GM12878 (cell line): ENCODE results near the gene CAMTA1. TPM values are rescaled to one million over a fixed set of nuclear protein-coding genes. Genes with fewer than 3 reads are reported as not detected.

Experiments
- ATAC-seq: fragments of 200-7000 bp; cut with Tn5 transposase; 3 replicates; pipeline ENCODE4 v1.9.1; 2020; ENCODE audit warnings: mild to moderate bottlenecking, moderate library complexity
- BruUV-seq: library from RNA; stranded (reverse); fragments of 400-500 nt; replicated peaks from 2 replicates; lab custom pipeline; 2021; lab: Mats Ljungman, UMichigan
- CTCF ChIA-PET: fragments of 300-600 bp; sonication (Branson Sonifier 250); formaldehyde crosslinking; extraction: SDS; loops from one replicate; lab custom pipeline; 2021; ENCODE audit warnings: inconsistent platforms; lab: Yijun Ruan, JAX
- POLR2A ChIA-PET: fragments of 350-600 bp; formaldehyde crosslinking; extraction: SDS; loops from one replicate; lab custom pipeline; 2021; ENCODE audit warnings: inconsistent platforms; lab: Charles Lee
- RAD21 ChIA-PET: fragments of 300-600 bp; sonication (Branson Sonifier 250); formaldehyde crosslinking; loops from one replicate; lab custom pipeline; 2023; ENCODE audit warnings: antibody characterized with exemption; ENCODE audit not compliant: unreplicated experiment; lab: Charles Lee
- SMC1A ChIA-PET: fragments of 300-600 bp; sonication (Branson Sonifier 250); formaldehyde crosslinking; loops from one replicate; lab custom pipeline; 2023; ENCODE audit not compliant: unreplicated experiment, uncharacterized antibody; lab: Charles Lee
- DNase-seq: peaks from one replicate; pipeline ENCODE4 v3.0.0-alpha.2; 2011; ENCODE audit warnings: low read depth, low spot score
- FAIRE-seq: peaks from 3 replicates; lab custom pipeline; 2011; peaks lifted over from hg19 to GRCh38; lab: Jason Lieb, UNC
- H2AFZ ChIP-seq: 2 replicates; pipeline ENCODE4 v1.6.0; 2011; ENCODE audit warnings: low read depth, low read length, control low read depth; ENCODE audit not compliant: control insufficient read depth
- H3K27ac ChIP-seq: 2 replicates; pipeline ENCODE4 v1.5.1; 2011; ENCODE audit warnings: control low read depth; ENCODE audit not compliant: control insufficient read depth, insufficient read depth
- H3K27me3 ChIP-seq, 2 experiments: replicated peaks in 1 of 2; 2 replicates each; pipeline versions ENCODE4 v1.6.0 to v1.6.1; 2011; ENCODE audit warnings: low read length in 1 of 2; ENCODE audit not compliant: control insufficient read depth in 2 of 2, insufficient read depth in 2 of 2
- H3K36me3 ChIP-seq, 2 experiments: 2 replicates each; pipeline ENCODE4 v1.5.1; 2011; ENCODE audit warnings: low read length in 1 of 2; ENCODE audit not compliant: control insufficient read depth in 2 of 2, insufficient read depth in 2 of 2
- H3K4me1 ChIP-seq: 2 replicates; pipeline ENCODE4 v1.6.1; 2011; ENCODE audit warnings: mild to moderate bottlenecking, low read length, moderate library complexity, mixed read lengths; ENCODE audit not compliant: control insufficient read depth, insufficient read depth
- H3K4me2 ChIP-seq: 2 replicates; pipeline ENCODE4 v1.6.0; 2011; ENCODE audit warnings: control low read depth; ENCODE audit not compliant: control insufficient read depth, insufficient read depth
- H3K4me3 ChIP-seq: fragments of 200-600 bp; sonication (generic); 2 replicates; pipeline ENCODE4 v1.5.1; 2016
- H3K79me2 ChIP-seq: 2 replicates; pipeline ENCODE4 v1.6.0; 2011; ENCODE audit warnings: low read length; ENCODE audit not compliant: control insufficient read depth, insufficient read depth
- H3K9ac ChIP-seq: 2 replicates; pipeline ENCODE4 v1.8.0; 2011; ENCODE audit warnings: low read length, control low read depth, mixed read lengths; ENCODE audit not compliant: control insufficient read depth, insufficient read depth
- H3K9me3 ChIP-seq: replicated peaks from 3 replicates; pipeline ENCODE4 v1.5.1; 2011; ENCODE audit warnings: mild to moderate bottlenecking, low read length; ENCODE audit not compliant: control insufficient read depth, insufficient read depth
- H4K20me1 ChIP-seq: 2 replicates; pipeline ENCODE4 v1.6.0; 2011; ENCODE audit not compliant: control insufficient read depth, insufficient read depth
- CHD4 ChIP-seq: fragments of 200-600 bp; sonication (generic); IDR thresholded peaks from 2 replicates; pipeline ENCODE4 v1.6.1; 2016; ENCODE audit warnings: mild to moderate bottlenecking
- CREM ChIP-seq: IDR thresholded peaks from 2 replicates; pipeline ENCODE4 v1.6.1; 2014; ENCODE audit warnings: antibody characterized with exemption, low read depth
- EP300 ChIP-seq, 2 experiments: fragments of 150-350 bp in 1 of 2; IDR thresholded peaks; 2 replicates each; pipeline ENCODE4 v1.6.1; 2011 to 2012; ENCODE audit warnings: low read depth in 2 of 2, low read length in 2 of 2, borderline replicate concordance in 1 of 2, improper control_type of control experiment in 1 of 2, inconsistent platforms in 1 of 2; ENCODE audit not compliant: control insufficient read depth in 1 of 2
- ESRRA ChIP-seq: IDR thresholded peaks from 2 replicates; pipeline ENCODE4 v1.6.1; 2012; ENCODE audit warnings: mild to moderate bottlenecking, low read length, improper control_type of control experiment
- MTA2 ChIP-seq: fragments of 450-650 bp; IDR thresholded peaks from 2 replicates; pipeline ENCODE4 v1.6.1; 2016; ENCODE audit warnings: low read depth, mild to moderate bottlenecking, moderate library complexity
- NRF1 ChIP-seq: conservative IDR thresholded peaks from 2 replicates; pipeline ENCODE4 v1.6.1; 2011; ENCODE audit warnings: mild to moderate bottlenecking, low read depth, low read length, improper control_type of control experiment
- RAD21 ChIP-seq: IDR thresholded peaks from 2 replicates; pipeline ENCODE4 v1.6.1; 2011; ENCODE audit warnings: mild to moderate bottlenecking, low read depth, low read length, moderate library complexity; ENCODE audit not compliant: insufficient read depth
- SMAD5 ChIP-seq: IDR thresholded peaks from 2 replicates; pipeline ENCODE4 v1.6.1; 2016; ENCODE audit warnings: antibody characterized with exemption, low read depth
- SP1 ChIP-seq: IDR thresholded peaks from one replicate; pipeline ENCODE4 v1.6.1; 2011; ENCODE audit warnings: low read depth, low read length
- SPI1 ChIP-seq: IDR thresholded peaks from 2 replicates; pipeline ENCODE4 v1.6.1; 2011; ENCODE audit warnings: low read depth, mild to moderate bottlenecking, low read length, moderate library complexity, borderline replicate concordance; ENCODE audit not compliant: insufficient read depth
- SUPT20H ChIP-seq: IDR thresholded peaks from 2 replicates; pipeline ENCODE4 v1.6.1; 2011; ENCODE audit warnings: low read depth, mild to moderate bottlenecking, low read length, moderate library complexity, borderline replicate concordance; ENCODE audit not compliant: control insufficient read depth
- TAF1 ChIP-seq: IDR thresholded peaks from 2 replicates; pipeline ENCODE4 v1.6.1; 2011; ENCODE audit warnings: mild to moderate bottlenecking, low read depth, low read length, borderline replicate concordance
- ZNF24 ChIP-seq: fragments of 450-650 bp; IDR thresholded peaks from 2 replicates; pipeline ENCODE4 v1.6.1; 2017; ENCODE audit warnings: antibody characterized with exemption, mild to moderate bottlenecking
- ZNF274 ChIP-seq: IDR thresholded peaks from one replicate; pipeline ENCODE4 v1.8.0; 2011; ENCODE audit not compliant: insufficient read length, insufficient read depth
- ZNF384 ChIP-seq: IDR thresholded peaks from 2 replicates; pipeline ENCODE4 v1.6.1; 2012; ENCODE audit warnings: low read depth, mild to moderate bottlenecking, low read length, improper control_type of control experiment, borderline replicate concordance
- WGBS: methylation state at CpG from one replicate; pipeline ENCODE4 v1.1.6; 2016; ENCODE audit warnings: low lambda C conversion rate; ENCODE audit not compliant: insufficient replicate concordance, insufficient coverage; ENCODE audit errors: missing lambda C conversion rate; 5-methylcytosine and 5-hydroxymethylcytosine counted together
- in situ Hi-C: fragments of 300-500 bp; cut with MboI; formaldehyde crosslinking; loops from 9 replicates; pipeline ENCODE4 v1.14.3; 2018; ENCODE audit warnings: mixed read lengths
- intact Hi-C: fragments of 100-400 bp; cut with micrococcal nuclease; formaldehyde crosslinking; loops from one replicate; pipeline ENCODE4 v1.14.2; 2022; ENCODE audit not compliant: unreplicated experiment
- polyA plus RNA-seq, 11 experiments: library from polyadenylated mRNA; depleted of rRNA in 4 of 11; unstranded in 6 of 11; stranded (reverse) in 5 of 11; fragments of >200 nt; fragmentation: Nextera tagmentation in 4 of 11; fragmentation: Illumina TruSeq in 1 of 11; extraction: Ambion mirVana in 4 of 11; extraction: Trizol in 1 of 11; gene quantifications; 1 replicate in 1 of 11; 2 replicates in 10 of 11; pipeline versions ENCODE4 v1.2.1 to v1.2.3, GENCODE V29; 2011 to 2016; ENCODE audit warnings: inconsistent platforms in 2 of 11, missing spikeins in 2 of 11, low read depth in 1 of 11
- total RNA-seq, 4 experiments: library from RNA; depleted of rRNA in 3 of 4; stranded (reverse); fragments of >200 nt in 3 of 4; fragmentation: Illumina TruSeq in 1 of 4; extraction: Trizol in 1 of 4; gene quantifications; 2 replicates each; pipeline versions ENCODE4 v1.2.1 to v1.2.3, GENCODE V29; 2013 to 2021
- TF ChIP-seq, protein P1 (sequence below): IDR thresholded peaks from 2 replicates; pipeline ENCODE4 v1.6.1; 2011; ENCODE audit warnings: borderline replicate concordance, low read depth, mild to moderate bottlenecking, moderate library complexity, low read length; ENCODE audit not compliant: insufficient read depth, poor library complexity, severe bottlenecking

The CAMTA1 gene
- total and polyA plus RNA-seq, 10 of the 15 experiments (the other 5 are each of a cell fraction or from before 2014, with no cell fraction given): 37.7 to 148 (median 76.4) TPM

DNA sequence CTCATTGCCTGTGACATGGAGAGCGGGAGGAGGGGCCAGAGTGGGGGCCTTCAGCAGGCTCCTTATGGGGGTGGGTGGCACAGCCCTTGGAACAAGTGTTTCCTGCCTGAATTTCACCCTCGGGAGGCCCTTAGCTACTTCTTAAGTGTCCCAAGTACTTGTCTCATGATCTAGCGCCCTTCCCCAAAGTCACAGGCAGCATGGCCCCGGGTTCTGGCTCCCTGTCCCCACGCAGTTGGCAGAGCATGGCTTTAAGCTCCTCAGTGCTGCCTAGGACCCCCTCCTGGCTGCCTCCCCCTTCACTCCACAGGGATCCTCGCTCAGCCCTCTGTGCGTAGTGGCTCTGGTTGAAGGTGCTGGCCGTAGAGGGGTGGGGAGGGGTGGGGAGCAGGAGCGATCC lies 197.2 kb downstream of the CAMTA1 start:
- ChIA-PET SMC1A (no interaction called here), CTCF (interaction anchor here (0.6 kb wide), 1 partner anchor 463 kb away, joined by 4 read pairs; no protein-coding TSS in a partner anchor), RAD21 (no interaction called here), POLR2A (no interaction called here)
- TF ChIP-seq CREM (no peak), EP300 (IDR thresholded peaks at IDR 0.05; ENCODE audit: borderline replicate concordance in 1 of 2, control insufficient read depth in 1 of 2, low read depth in 2 of 2, low read length in 2 of 2) (no peak), ZNF384 (no peak), SP1 (no peak), ZNF274 (no peak), NRF1 (no peak), TAF1 (no peak), SMAD5 (no peak), ZNF24 (no peak), CHD4 (no peak), SPI1 (no peak), ESRRA (no peak), RAD21 (no peak), MTA2 (no peak), SUPT20H (no peak)
- TF ChIP-seq, protein P1, sequence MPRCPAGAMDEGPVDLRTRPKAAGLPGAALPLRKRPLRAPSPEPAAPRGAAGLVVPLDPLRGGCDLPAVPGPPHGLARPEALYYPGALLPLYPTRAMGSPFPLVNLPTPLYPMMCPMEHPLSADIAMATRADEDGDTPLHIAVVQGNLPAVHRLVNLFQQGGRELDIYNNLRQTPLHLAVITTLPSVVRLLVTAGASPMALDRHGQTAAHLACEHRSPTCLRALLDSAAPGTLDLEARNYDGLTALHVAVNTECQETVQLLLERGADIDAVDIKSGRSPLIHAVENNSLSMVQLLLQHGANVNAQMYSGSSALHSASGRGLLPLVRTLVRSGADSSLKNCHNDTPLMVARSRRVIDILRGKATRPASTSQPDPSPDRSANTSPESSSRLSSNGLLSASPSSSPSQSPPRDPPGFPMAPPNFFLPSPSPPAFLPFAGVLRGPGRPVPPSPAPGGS: no peak
- BruUV-seq: no TSS peak
- Histone ChIP-seq H4K20me1 (no peaks in the 10 kb centered on the region), H3K27ac (no peak overlapping the region), H3K79me2 (no peaks in the 10 kb centered on the region), H3K4me1 (no peaks in the 10 kb centered on the region), H3K9me3 (no peaks in the 10 kb centered on the region; the same call in 2 of the 3 replicates), H3K36me3 (no peaks in the 10 kb centered on the region), H3K4me3 (no peak overlapping the region), H3K4me2 (no peak overlapping the region), H3K9ac (no peak overlapping the region), H3K27me3 (no peaks in the 10 kb centered on the region; a peak in 1 of 4 replicates), H2AFZ (no peak overlapping the region)
- ATAC-seq (no peak), DNase-seq (no peak), FAIRE-seq (no peak)
- 14% methylated on average over 9 of the region's 9 CpGs for WGBS
- intact Hi-C loops: no loop called here
- in situ Hi-C loops: no loop called here
